Endothelial cell of hepatic sinusoid (primary cell): ENCODE measurements around the gene SGPP2.
"Not testable (repeated sequence)": the region's sequence is repeated elsewhere in the genome, so short reads cannot be mapped to it uniquely, and the experiment has no call there.

Source experiments
- in situ Hi-C: cut with HindIII; loops from 2 replicates; pipeline ENCODE4 v1.10.0; 2017; ENCODE audit warnings: low sequenced_read_pairs

Gene SGPP2, protein sequence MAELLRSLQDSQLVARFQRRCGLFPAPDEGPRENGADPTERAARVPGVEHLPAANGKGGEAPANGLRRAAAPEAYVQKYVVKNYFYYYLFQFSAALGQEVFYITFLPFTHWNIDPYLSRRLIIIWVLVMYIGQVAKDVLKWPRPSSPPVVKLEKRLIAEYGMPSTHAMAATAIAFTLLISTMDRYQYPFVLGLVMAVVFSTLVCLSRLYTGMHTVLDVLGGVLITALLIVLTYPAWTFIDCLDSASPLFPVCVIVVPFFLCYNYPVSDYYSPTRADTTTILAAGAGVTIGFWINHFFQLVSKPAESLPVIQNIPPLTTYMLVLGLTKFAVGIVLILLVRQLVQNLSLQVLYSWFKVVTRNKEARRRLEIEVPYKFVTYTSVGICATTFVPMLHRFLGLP

DNA sequence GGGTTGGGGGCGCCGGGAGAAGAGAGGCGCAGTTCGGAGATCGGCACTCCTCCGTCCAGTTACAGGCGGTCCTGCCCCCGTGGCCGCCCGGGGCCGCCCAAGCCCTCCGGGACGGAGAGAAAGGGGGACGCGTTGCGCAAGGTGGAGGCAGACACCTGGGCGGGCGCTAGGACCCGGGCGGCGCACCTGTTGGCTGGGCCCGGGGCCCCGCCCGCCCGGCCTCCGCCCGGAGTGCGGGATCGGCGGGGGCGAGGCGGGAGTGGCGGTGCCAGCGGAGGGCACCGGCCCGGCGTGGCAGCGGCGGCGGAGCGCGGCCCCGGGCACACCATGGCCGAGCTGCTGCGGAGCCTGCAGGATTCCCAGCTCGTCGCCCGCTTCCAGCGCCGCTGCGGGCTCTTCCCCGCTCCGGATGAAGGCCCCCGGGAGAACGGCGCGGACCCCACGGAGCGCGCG lies at the start of gene SGPP2:
Gene SGPP2 (plus strand): TSS at position 268 of the 453 bp plus-strand sequence. CDS start 60 bp downstream, at position 328.
- in situ Hi-C loops, result no loop called here

DNA sequence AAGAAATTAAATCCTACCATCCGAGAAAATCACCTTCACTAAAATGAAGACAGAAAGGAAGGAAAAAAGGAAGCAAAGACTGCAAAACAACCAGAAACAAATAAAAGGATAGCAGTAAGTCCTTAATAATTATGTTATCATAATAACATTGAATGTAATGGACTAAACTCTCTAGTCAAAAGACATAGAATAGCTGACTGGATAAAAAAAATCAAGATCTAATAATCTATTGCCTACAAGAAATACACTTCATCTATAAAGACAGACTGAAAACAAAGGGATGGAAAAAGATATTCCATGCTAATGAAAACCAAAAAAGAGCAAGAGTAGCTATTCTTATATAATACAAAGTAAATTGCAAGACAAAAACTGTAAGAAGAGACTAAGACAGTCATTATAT lies 48.5 kb upstream of the SGPP2 start:
- in situ Hi-C loops, result no loop called here

DNA sequence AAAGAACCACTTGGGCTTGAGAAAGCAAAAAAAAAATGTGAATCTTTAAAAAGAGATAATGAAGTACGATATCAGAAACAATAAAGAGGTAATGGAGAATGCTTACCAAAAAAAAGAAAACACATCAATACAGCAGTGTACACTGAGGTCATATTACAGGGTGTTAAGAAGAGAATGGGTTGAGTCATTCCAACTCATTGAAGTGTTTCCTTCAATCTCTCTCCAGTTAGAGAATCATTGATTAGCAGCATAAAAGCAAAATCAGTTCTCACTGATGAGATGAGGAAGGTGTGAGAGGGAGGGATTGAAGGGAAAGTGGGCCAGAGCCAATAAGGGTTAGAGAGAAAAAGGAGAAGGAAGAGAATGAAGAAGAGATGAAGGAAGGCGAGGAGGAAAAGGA lies 43.9 kb upstream of the SGPP2 start:
- in situ Hi-C loops, result no loop called here

DNA sequence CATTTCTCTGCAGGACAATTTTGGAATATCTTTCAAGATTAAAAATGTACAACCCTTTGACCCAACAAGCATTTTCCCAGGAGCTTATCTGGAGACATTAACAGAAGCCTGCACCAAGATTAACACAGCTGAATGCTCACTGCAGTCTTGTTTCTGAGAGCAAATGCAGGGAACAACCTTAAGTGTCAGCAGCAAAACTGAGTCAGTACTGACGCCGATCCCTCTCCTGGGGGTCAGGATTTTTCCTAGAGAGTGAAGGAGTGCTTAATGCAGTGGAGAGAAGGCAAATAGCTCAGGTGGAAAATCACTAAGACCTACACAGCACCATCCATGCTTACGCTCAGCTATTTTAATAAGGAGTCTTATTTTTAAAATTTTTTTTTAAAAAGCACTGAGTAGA lies 42.8 kb upstream of the SGPP2 start:
- in situ Hi-C loops, result no loop called here

DNA sequence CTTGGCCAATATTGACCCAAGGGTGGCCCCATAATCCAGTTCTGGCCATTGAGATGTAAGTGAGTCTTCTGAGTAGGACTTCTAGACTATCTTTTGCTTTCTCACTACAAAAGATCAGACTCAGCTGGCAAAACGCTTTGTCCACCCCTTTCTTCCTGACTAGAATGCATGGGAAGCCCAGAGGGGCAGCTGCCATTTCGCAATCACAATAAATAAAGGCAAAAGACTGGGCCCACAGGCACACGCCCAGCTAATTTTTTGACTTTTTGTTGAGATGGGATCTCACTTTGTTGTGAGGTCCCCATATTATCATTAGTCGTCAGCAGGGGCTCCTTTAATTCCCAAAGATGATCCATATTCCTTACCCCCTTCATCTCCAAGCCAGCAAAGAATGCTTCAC lies 41.1 kb upstream of the SGPP2 start:
- in situ Hi-C loops, result no loop called here

DNA sequence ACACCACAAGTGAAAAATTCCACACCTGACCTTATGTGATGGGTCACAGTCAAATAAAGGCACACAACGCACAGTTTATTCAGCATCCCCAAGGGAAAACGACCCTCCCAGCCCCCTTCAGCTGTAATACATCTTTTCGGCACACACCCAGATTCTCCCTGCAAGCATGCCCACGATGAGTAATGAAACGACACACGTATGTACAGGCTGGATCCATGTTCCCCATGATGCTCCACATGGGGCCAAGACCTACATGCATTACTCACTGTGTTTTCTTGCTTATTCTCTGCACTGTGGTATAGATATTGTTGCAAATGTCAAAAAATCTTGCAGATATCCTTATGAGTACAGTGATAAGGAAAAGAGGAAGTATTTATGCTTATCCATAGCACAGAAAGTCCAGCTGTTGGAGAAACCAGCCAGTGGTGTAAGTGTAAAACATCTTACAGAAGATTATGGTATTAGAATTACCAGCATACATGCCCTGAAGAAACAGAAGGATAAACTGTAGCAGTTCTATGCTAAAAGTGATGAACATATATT lies 32.5 kb upstream of the SGPP2 start:
- in situ Hi-C loops, result no loop called here

DNA sequence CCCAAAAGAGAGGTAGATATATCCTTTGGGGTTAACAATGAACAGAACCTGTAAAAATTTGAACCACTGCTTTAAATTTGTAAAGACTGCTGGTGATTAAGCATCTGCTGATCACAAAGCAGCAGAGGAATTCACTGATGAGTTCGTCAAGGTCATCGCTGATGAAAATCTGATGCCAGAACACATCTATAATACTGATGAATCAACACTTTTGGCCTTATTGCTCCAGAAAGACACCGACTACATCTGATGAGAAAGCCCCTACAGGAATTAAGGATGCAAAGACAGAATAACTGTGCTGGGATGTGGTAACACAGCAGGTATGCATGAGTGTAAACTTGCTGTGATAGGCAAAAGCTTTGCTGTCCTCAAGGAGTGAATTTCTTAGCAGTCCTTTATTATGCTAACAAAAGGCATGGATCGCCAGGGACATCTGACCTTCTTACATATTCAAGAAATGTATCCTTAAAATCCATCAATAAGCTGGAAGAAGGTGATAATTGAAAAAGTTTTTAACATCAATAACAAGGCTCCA lies 30.5 kb upstream of the SGPP2 start:
- in situ Hi-C loops, result no loop called here

DNA sequence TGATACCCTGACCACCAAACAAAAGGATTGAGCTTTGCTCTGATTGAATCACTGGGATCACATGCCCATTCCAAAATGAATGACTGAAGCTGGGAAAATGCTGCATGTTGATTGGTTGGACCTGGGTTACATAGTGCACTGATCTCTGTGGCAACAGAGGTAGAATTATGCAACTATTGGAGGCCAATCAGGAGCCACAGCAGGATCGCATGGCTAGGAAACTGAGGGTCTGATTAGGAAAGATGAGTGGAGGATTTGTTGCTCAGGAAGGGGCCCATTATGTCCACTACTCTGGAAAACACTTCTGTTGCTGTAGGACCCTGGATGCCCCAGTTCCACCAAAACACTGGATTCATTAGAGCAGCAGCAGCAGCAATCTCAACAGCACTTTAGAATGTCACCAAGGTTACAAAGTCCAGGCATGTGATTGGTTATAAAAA lies 25.9 kb upstream of the SGPP2 start:
- in situ Hi-C loops, result no loop called here

DNA sequence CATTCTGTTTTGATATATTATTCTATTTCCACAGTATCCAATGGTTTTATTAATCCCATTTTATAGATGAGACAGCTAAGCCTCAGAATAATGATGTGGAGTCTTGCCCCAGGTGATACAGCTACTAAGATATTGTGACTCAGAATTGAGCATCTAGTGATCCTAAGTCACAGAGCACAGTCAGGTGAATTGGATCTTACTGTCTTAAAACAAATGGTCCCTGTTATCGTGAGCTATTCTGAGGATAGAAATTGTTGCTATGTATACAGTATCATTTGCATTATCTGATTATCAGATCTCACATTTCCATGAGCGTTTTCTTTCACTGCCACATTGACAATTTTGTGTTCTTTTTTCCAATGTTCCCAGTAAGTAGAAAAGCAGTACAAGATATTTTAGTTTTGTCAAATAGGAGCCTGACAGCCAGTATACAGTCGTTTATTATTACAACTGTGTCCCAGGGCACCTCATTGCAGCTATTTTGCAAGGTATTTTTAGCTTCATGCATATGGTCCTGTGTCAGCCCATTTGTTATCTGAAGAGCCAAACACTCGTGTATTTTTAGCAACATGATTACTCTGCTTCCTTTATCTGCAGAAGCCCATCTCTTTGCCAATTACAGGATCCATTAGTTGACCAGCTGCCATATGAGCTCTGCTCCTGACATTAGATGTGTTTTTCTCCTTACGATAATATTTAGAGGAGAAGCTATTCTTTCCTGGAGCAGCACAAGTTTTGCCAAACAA lies 25.1 kb upstream of the SGPP2 start:
- in situ Hi-C loops, result no loop called here

DNA sequence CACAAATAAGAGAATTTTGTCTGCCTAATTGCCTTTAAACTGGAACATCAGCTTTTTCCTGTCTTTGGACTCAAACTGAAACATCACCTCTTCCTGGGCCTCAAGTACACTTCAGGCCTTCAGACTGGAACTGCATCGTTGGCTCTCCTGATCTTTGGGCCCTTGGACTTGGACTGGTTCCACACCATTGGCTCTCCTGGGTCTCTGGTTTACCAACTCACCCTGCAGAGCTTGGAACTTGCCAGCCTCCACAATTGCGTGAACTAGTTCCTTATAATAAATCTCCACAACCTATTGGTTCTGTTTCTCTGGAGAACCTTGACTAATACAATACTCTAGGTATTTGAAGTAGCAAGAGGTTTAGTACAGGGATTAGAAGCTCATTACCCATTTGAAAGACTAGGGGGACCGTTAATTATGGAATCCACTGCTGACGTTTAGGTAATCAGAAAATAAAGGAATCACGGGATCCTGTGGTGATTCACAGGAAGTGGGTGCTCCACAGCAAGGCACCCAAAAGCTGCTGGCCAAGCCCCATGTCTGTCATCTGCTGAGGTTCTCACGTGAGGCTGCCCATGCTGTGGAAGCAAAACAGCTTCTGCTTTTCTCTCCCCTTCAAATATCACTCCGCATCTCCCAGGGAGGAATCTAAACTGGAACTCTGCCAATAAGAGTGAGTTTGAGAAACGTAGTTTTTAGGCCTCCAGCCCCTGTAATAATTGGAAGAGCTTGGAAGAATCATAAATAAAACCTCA lies 20.0 kb upstream of the SGPP2 start:
- in situ Hi-C loops, result no loop called here

DNA sequence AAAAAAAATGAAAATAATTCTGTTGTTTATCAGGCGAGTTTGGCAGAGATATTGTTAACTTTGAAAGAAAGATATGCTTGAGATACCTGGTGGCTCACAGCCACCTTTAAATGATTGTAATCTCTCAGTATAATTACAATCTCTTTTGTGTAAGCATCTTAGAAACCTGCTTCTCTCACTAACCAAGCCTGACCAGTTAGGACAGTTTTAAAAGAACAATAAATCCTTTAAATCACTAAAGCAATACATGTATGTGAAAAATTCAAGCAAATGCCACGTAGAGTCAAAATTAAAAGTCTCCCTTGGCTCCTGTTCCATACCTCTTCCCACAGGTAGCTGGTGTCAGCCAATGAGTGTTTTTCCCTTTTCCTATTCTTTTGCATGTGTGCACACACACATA lies 15.7 kb upstream of the SGPP2 start:
- in situ Hi-C loops, result no loop called here

DNA sequence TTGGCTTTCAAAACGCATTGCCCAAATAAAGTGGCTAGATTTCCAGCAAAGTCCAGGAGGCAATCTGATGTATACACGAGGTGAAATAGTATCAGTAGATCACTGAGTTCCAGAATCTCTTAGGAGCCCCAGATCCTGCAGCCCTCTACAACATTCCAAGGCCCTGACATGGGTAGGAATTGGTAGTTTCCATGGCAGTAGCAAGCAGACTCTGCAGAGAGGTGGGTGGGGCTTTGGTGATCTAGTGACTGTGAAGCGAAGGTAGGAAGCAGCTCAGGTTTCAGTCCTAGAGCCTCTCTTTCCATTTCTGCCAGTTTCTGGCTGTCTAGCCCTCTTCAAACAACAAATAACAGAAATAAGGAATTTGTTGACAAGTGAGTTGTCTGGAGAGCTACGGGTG lies 13.8 kb upstream of the SGPP2 start:
- in situ Hi-C loops, result no loop called here

DNA sequence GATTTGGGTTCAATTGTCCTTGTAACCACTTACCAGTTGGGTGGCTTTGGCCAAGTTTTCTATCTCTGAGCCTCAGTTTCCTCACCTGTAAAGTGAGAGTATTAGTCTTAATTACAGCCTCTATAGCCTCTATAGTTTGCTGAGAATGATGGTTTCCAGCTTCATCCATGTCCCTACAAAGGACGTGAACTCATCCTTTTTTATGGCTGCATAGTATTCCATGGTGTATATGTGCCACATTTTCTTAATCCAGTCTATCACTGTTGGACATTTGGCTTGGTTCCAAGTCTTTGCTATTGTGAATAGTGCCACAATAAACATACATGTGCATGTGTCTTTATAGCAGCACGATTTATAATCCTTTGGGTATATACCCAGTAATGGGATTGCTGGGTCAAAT lies 12.0 kb upstream of the SGPP2 start:
- in situ Hi-C loops, result not testable (repeated sequence)

DNA sequence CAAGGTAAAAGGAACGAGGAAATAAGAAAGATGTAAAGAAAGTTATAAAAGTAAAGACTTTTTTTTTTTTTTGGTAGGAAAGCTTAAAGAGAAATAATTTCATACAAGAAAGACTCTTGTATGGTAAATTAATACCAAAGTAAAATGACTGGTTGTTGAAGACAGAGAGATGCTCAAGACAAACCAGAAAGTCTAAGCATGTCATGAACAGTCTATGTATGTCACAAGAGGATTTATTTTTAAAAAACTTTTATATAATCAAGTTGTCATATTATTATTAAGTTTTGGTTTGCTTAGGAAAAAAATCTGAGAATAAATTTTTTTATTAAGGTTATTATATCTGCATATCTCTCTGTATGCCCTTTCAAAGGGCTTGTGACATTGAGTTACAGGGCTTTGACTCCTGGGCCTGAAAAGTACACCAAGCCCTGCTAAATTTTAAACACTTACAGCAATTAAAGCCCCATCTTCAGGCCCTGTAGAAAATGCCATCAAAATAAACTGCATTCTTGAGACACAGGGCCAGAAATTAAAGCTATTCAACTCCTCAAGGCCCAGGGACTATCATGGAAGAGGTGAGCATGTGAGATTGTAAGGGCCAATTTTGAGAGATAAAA lies 10.9 kb upstream of the SGPP2 start:
- in situ Hi-C loops, result no loop called here

DNA sequence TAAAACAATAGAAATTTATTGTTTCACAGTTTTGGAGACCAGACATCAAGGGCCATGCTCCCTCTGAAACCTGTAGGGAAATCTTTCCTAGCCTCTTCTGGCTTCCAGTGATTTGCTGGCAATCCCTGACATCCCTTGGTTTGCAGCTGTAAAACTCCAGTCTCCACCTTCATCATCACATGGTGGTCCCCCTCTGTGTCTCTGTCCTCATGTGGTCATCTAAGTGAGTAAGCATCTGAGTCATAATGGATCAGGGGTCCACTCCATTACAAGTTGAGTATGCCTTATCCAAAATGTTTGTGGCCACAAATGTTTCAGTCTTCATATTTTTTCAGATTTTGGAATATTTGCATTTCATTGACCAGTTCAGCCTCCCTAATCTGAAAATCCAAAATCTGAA lies 5.6 kb upstream of the SGPP2 start:
- in situ Hi-C loops, result no loop called here

DNA sequence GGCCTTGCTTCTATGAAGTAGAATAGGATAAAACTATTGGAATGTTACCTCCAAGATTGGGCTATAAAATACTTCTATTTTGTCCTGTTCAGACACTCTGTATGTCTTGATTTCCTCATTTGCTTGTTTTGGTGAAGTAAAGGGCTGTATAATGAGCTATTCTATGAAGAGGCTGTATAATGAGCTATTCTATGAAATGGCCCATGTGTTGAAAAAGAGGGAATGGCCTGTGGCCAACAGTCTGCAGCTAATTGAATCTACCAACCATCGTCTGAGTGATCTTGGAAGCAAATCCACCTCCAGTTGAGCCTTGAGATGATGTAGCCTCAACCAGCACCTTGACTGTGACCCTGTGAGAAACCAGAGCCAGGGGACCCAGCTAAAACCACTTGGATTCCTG lies 3.8 kb upstream of the SGPP2 start:
- in situ Hi-C loops, result no loop called here

DNA sequence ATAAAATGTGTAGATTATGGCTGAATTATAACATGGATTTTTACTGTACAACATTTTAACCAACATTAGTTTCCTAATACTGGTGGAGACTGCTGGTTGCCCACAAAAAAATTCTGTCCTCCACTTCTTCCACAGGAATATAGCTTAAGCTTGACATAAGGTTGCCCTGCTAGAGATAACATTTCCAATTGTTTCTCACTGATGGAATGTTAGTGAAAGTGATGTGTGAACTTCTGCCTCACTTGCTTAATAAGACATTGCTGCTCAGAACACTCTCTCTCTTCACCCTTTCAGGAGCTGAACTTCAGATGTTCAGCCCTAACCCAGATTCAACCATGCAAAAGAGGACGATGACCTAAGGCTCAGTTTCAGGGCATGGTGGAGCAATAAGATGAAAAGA lies 2.7 kb upstream of the SGPP2 start:
- in situ Hi-C loops, result no loop called here

DNA sequence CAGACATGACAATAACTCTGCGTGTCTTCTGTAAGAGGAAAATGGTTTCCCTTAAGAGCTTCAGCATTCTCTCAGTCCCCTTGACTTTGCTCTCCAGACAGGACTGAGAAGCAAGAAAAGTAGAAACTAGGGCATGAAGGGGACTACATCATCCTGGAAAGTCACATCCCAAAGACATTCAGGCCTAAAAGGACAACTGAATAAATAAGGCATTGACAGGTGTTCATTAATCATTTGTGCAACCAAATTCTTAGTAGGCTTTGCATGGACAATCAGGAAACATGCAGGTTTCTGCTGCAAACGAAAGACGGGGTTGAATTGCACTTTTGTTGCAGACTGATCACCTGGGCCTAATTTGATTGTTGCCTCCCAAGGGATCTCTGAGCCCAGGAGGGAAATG lies 1.2 kb upstream of the SGPP2 start:
- in situ Hi-C loops, result no loop called here

DNA sequence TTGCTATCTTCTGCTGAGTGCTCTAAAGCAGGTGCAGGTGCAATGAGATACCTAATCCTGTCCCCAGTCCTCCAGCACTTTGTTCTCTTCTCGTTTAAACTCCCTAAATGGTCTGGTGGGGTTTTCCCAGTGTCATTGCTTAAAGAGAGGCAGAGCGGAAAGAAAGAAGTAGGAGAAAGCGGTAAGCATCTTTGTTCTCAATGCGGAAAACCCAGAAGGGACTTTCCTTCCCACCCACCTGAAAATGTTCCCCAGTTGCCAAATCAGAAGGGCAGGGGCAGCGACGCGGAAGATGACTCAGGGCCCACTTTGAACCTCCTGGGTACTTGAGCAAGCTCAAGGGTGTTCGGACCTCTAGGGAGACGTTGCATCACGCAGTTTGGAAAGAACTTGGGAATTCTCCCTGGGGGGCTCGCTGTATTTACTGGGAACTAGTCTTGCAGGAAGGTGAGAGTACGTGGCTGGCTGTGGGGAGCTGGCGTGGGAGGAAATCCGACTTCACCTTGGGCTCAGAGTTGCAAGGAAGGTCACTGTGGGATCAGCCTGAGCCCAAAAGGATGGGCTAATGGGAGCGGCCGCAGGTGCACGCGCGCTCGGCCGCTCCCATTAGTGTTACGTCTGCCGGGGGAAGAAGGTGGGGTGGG lies 589 bp upstream of the SGPP2 start:
- in situ Hi-C loops, result no loop called here
